ENCODE results near the gene SLC12A5.

- TF ChIP-seq CTCF (IDR thresholded peaks at IDR 0.05 in 4 of 5, conservative IDR thresholded peaks at IDR 0.05 in 1 of 5) (no peak), POLR2A (IDR thresholded peaks at IDR 0.05) (no peak)
These were observed 49.9 kb downstream of the SLC12A5 start for GRCh38 chr20:46078954-46079353.

Measured in gastrocnemius medialis (tissue), 4 donors.